Neural cell (in vitro differentiated cells): ENCODE results near the gene RAPGEF4.

Experiments used
- CTCF ChIP-seq: fragments of 450-650 bp; IDR thresholded peaks from 2 replicates; pipeline ENCODE4 v1.5.1; 2014; ENCODE audit warnings: antibody characterized with exemption, mild to moderate bottlenecking, moderate library complexity; ENCODE audit not compliant: poor library complexity, severe bottlenecking
- EP300 ChIP-seq: fragments of 450-650 bp; conservative IDR thresholded peaks from 2 replicates; pipeline ENCODE4 v1.6.1; 2014; ENCODE audit warnings: antibody characterized with exemption, mild to moderate bottlenecking, moderate library complexity; ENCODE audit not compliant: poor library complexity, severe bottlenecking
- EZH2 ChIP-seq: fragments of 200-600, 300-800 bp; shearing (Covaris generic), sonication (generic); IDR thresholded peaks from 2 replicates; pipeline ENCODE4 v1.6.1; 2014; ENCODE audit warnings: antibody characterized with exemption, low read length, borderline replicate concordance, mild to moderate bottlenecking; ENCODE audit not compliant: insufficient read depth, poor library complexity, severe bottlenecking
- MXI1 ChIP-seq: fragments of 450-650 bp; conservative IDR thresholded peaks from 2 replicates; pipeline ENCODE4 v1.6.1; 2014; ENCODE audit warnings: antibody characterized with exemption, mild to moderate bottlenecking; ENCODE audit not compliant: poor library complexity, severe bottlenecking
- POLR2AphosphoS5 ChIP-seq: IDR thresholded peaks from 2 replicates; pipeline ENCODE4 v1.6.1; 2012
- RAD21 ChIP-seq: fragments of 450-650 bp; conservative IDR thresholded peaks from 2 replicates; pipeline ENCODE4 v1.6.1; 2014; ENCODE audit warnings: antibody characterized with exemption, mild to moderate bottlenecking, moderate library complexity
- REST ChIP-seq: IDR thresholded peaks from 2 replicates; pipeline ENCODE4 v1.6.1; 2012; ENCODE audit warnings: borderline replicate concordance
- SMC3 ChIP-seq: fragments of 450-650 bp; conservative IDR thresholded peaks from 2 replicates; pipeline ENCODE4 v1.6.1; 2014; ENCODE audit warnings: antibody characterized with exemption, mild to moderate bottlenecking, moderate library complexity; ENCODE audit not compliant: poor library complexity
- TAF1 ChIP-seq: IDR thresholded peaks from 2 replicates; pipeline ENCODE4 v1.6.1; 2012; ENCODE audit warnings: low read depth

- TF ChIP-seq MXI1, result no peak
- no peak for TF ChIP-seq CTCF
- TF ChIP-seq POLR2AphosphoS5, result no peak
- TF ChIP-seq SMC3, result no peak
- TF ChIP-seq RAD21, result no peak
- no peak for TF ChIP-seq EP300
- no peak for TF ChIP-seq EZH2
- no peak for TF ChIP-seq TAF1
- TF ChIP-seq REST, result no peak
These were observed 249.7 kb downstream of the RAPGEF4 start for GRCh38 chr2:172985139-172985892.
